OCI-LY1 (cell line): ENCODE data around the gene CPN1.
"Not testable (repeated sequence)": the region's sequence is repeated elsewhere in the genome, so short reads cannot be mapped to it uniquely, and the experiment has no call there.

Experiments used
- H2AFZ ChIP-seq: fragments of 200-600 bp; sonication (generic), shearing (Covaris generic); 2 replicates; pipeline ENCODE4 v1.6.0; 2014; ENCODE audit warnings: antibody characterized with exemption, mild to moderate bottlenecking, low read length
- H3F3A ChIP-seq: fragments of 200-600 bp; sonication (generic), shearing (Covaris generic); 2 replicates; pipeline ENCODE4 v1.6.0; 2014; ENCODE audit warnings: mild to moderate bottlenecking, antibody characterized with exemption, low read length, moderate library complexity; ENCODE audit not compliant: insufficient read depth
- H3K27ac ChIP-seq: fragments of 200-600 bp; sonication (generic); 2 replicates; pipeline ENCODE4 v1.5.1; 2014; ENCODE audit warnings: low read length, mixed run types, mild to moderate bottlenecking, low read depth; ENCODE audit not compliant: poor library complexity, severe bottlenecking
- H3K27me3 ChIP-seq: fragments of 200-600 bp; sonication (generic); 2 replicates; pipeline ENCODE4 v1.6.0; 2014; ENCODE audit warnings: antibody characterized with exemption, mild to moderate bottlenecking, low read length, moderate library complexity; ENCODE audit not compliant: insufficient read depth
- H3K36me3 ChIP-seq: fragments of 200-600 bp; sonication (generic); 2 replicates; pipeline ENCODE4 v1.6.1; 2014; ENCODE audit warnings: mild to moderate bottlenecking, antibody characterized with exemption, low read length, moderate library complexity, mixed read lengths; ENCODE audit not compliant: insufficient read depth
- H3K4me1 ChIP-seq: fragments of 200-600 bp; sonication (generic); 2 replicates; pipeline ENCODE4 v1.5.1; 2014; ENCODE audit warnings: mild to moderate bottlenecking, low read length, moderate library complexity; ENCODE audit not compliant: insufficient read depth, severe bottlenecking
- H3K4me2 ChIP-seq: fragments of 200-600 bp; sonication (generic), shearing (Covaris generic); 2 replicates; pipeline ENCODE4 v1.6.1; 2014; ENCODE audit warnings: low read length
- H3K4me3 ChIP-seq: fragments of 200-600 bp; sonication (generic); 2 replicates; pipeline ENCODE4 v1.5.1; 2014; ENCODE audit warnings: low read length, low read depth, mild to moderate bottlenecking, mixed read lengths; ENCODE audit not compliant: poor library complexity, severe bottlenecking
- H3K79me2 ChIP-seq: fragments of 200-600 bp; shearing (Covaris generic); 2 replicates; pipeline ENCODE4 v1.6.1; 2016; ENCODE audit warnings: mixed run types, low read length, mixed read lengths; ENCODE audit not compliant: insufficient read depth
- H3K9ac ChIP-seq: fragments of 200-600 bp; sonication (generic), shearing (Covaris generic); 2 replicates; pipeline ENCODE4 v1.6.1; 2014; ENCODE audit warnings: mild to moderate bottlenecking, low read length, mixed read lengths
- H3K9me2 ChIP-seq: fragments of 200-600 bp; sonication (generic), shearing (Covaris generic); 2 replicates; pipeline ENCODE4 v1.6.1; 2014; ENCODE audit warnings: low read depth, mild to moderate bottlenecking, low read length, mixed read lengths
- H3K9me3 ChIP-seq: fragments of 200-600 bp; shearing (Covaris generic); 2 replicates; pipeline ENCODE4 v1.6.1; 2014; ENCODE audit warnings: low read length, mixed read lengths
- H4K20me1 ChIP-seq: fragments of 200-600 bp; sonication (generic), shearing (Covaris generic); 2 replicates; pipeline ENCODE4 v1.6.0; 2016; ENCODE audit warnings: mild to moderate bottlenecking, low read length; ENCODE audit not compliant: insufficient read depth
- EZH2 ChIP-seq: fragments of 200-600 bp; sonication (generic), shearing (Covaris generic); IDR thresholded peaks from 2 replicates; pipeline ENCODE4 v1.8.0; 2017; ENCODE audit warnings: borderline replicate concordance, mixed run types, mild to moderate bottlenecking, antibody characterized with exemption, low read length, moderate library complexity, mixed read lengths
- TF ChIP-seq, protein P1 (sequence below): fragments of 200-600 bp; sonication (generic), shearing (Covaris generic); IDR thresholded peaks from 2 replicates; pipeline ENCODE4 v1.5.1; 2017; ENCODE audit warnings: mild to moderate bottlenecking, antibody characterized with exemption, low read length, moderate library complexity, mixed read lengths

The CPN1 gene

DNA sequence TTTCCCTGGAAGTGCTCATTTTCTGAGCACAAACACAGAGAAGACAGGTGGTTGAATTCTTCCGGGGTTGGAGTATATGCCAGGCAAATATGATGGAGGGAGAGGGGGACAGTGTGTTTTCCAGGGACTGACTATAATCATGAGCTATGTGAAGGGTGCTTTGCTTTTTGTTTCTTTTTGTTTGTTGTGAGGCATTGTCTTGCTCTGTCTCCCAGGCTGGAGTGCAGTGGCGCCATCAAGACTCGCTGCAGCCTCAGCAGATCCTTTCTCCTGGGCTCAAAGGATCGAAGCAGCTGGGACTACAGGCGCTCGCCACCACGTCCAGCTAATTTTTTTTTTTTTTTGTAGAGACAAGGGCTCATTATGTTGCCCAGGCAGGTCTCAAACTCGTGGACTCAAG lies 47.3 kb upstream of the CPN1 start:
- no peaks in the 10 kb centered on the region for H3K4me1 ChIP-seq
- H2AFZ ChIP-seq: no peak overlapping the region
- H3K9me2 ChIP-seq: no peaks in the 10 kb centered on the region
- no peak overlapping the region for H3K4me2 ChIP-seq
- no peaks in the 10 kb centered on the region for H3K9me3 ChIP-seq
- H3K79me2 ChIP-seq: no peaks in the 10 kb centered on the region
- no peaks in the 10 kb centered on the region for H3K36me3 ChIP-seq
- H3K4me3 ChIP-seq: no peak overlapping the region
- no peaks in the 10 kb centered on the region for H3F3A ChIP-seq
- H3K27me3 ChIP-seq: no peaks in the 10 kb centered on the region
- no peak overlapping the region for H3K9ac ChIP-seq
- TF ChIP-seq EZH2: no peak
- TF ChIP-seq, protein P1, sequence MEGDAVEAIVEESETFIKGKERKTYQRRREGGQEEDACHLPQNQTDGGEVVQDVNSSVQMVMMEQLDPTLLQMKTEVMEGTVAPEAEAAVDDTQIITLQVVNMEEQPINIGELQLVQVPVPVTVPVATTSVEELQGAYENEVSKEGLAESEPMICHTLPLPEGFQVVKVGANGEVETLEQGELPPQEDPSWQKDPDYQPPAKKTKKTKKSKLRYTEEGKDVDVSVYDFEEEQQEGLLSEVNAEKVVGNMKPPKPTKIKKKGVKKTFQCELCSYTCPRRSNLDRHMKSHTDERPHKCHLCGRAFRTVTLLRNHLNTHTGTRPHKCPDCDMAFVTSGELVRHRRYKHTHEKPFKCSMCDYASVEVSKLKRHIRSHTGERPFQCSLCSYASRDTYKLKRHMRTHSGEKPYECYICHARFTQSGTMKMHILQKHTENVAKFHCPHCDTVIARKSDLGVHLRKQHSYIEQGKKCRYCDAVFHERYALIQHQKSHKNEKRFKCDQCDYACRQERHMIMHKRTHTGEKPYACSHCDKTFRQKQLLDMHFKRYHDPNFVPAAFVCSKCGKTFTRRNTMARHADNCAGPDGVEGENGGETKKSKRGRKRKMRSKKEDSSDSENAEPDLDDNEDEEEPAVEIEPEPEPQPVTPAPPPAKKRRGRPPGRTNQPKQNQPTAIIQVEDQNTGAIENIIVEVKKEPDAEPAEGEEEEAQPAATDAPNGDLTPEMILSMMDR: no peak
- no peak overlapping the region for H3K27ac ChIP-seq
- H4K20me1 ChIP-seq: no peaks in the 10 kb centered on the region

DNA sequence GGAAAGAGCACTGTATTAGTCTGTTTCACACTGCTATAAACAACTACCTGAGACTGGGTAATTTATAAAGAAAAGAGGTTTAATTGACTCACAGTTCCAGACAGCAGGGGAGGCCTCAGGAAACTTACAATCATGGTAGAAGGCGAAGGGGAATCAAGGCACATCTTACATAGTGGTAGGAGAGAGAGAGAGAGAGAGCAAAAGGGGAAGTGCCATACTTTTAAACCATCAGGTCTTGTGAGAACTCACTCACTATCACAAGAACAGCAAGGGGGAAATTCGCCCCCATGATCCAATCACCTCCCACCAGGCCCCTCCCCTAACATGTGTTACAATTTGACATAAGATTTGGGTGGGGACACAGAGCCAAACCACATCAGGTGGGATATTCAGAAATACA lies 43.7 kb upstream of the CPN1 start:
- not testable (repeated sequence) for H3K4me3 ChIP-seq, H3K4me1 ChIP-seq, H3K4me2 ChIP-seq, H3K27me3 ChIP-seq, H3K27ac ChIP-seq, H4K20me1 ChIP-seq, H3K9me3 ChIP-seq, H3K79me2 ChIP-seq, H3K36me3 ChIP-seq, H3K9ac ChIP-seq, H3F3A ChIP-seq, H3K9me2 ChIP-seq, H2AFZ ChIP-seq

DNA sequence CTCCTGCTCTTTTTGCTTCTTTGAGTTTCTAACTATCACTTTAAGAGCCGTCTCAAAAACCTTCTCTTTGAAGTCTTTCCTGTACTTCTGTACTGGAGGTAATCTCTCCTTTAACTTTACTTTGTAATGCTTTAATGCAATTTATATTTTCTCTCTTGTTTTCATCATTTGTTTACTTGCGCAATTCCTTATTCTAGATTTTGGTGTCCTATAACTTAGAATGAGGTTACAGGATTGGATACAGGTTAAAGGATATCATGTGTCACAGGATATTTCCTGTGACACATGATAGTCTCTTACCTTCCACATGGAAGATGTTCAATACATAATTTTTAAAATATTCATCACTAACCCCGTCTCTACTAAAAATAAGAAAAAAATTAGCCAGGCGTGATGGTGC lies 42.4 kb upstream of the CPN1 start:
- H3K9me2 ChIP-seq: no peaks in the 10 kb centered on the region
- H3K79me2 ChIP-seq: no peaks in the 10 kb centered on the region
- TF ChIP-seq EZH2: no peak
- TF ChIP-seq, protein P1: no peak
- H3K4me1 ChIP-seq: no peaks in the 10 kb centered on the region
- no peak overlapping the region for H3K4me3 ChIP-seq
- H3K9ac ChIP-seq: no peak overlapping the region
- no peak overlapping the region for H2AFZ ChIP-seq
- no peaks in the 10 kb centered on the region for H3F3A ChIP-seq
- H3K27me3 ChIP-seq: no peaks in the 10 kb centered on the region
- H3K9me3 ChIP-seq: no peaks in the 10 kb centered on the region
- no peak overlapping the region for H3K4me2 ChIP-seq
- H4K20me1 ChIP-seq: no peaks in the 10 kb centered on the region
- no peak overlapping the region for H3K27ac ChIP-seq
- no peaks in the 10 kb centered on the region for H3K36me3 ChIP-seq

DNA sequence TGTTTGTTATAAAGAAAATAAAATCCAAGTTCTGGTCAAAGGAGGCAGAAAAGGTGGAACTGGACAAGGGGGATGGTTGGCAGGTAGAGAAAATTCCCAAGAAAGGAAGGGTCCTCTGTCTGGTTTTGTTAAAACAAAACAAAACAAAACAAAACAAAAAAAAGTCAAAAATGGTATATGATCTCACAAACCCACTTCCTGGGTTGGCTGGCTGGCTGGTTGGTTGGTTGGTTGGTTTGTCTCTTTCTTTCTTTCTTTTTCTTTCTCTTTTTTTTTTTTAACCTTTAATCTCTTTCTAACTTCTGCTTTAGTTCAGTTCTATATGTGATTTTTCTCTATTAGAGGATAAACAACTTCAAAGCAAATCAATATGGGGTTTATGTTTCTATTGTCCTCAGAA lies 41.1 kb upstream of the CPN1 start:
- H3K9me2 ChIP-seq: no peaks in the 10 kb centered on the region
- no peak overlapping the region for H3K4me2 ChIP-seq
- H3K4me1 ChIP-seq: no peaks in the 10 kb centered on the region
- no peaks in the 10 kb centered on the region for H3K79me2 ChIP-seq
- H3K9ac ChIP-seq: no peak overlapping the region
- H3K27ac ChIP-seq: no peak overlapping the region
- H2AFZ ChIP-seq: no peak overlapping the region
- H4K20me1 ChIP-seq: no peaks in the 10 kb centered on the region
- no peak overlapping the region for H3K4me3 ChIP-seq
- H3K27me3 ChIP-seq: no peaks in the 10 kb centered on the region
- TF ChIP-seq, protein P1: no peak
- TF ChIP-seq EZH2: no peak
- no peaks in the 10 kb centered on the region for H3K36me3 ChIP-seq
- no peaks in the 10 kb centered on the region for H3K9me3 ChIP-seq
- H3F3A ChIP-seq: no peaks in the 10 kb centered on the region
